ENCODE data around the gene CLSTN1. TPM values are rescaled to one million over a fixed set of nuclear protein-coding genes. Genes with fewer than 3 reads are reported as not detected.
A peak's percentile ranks its signal among the peaks of the same experiment; 100 is the strongest.

Gene CLSTN1
- total and polyA plus RNA-seq, 2 of the 13 experiments (the other 11 are each of a cell fraction or from before 2014, with no cell fraction given), result 19.7 to 29.8 TPM

GRCh38 chr1:9700340-9700739 is 123.4 kb downstream of the CLSTN1 start:
- H3K4me3 ChIP-seq (replicated peaks in 1 of 3; ENCODE audit: insufficient read depth in 1 of 3, low read depth in 2 of 3, low read length in 3 of 3), result no peak overlapping the region
- POLR2A ChIA-PET, result interaction anchor here (0.8 kb wide), 1 partner anchor 12 kb away, joined by 3 read pairs; no protein-coding TSS in a partner anchor
- 90% methylated on average over 7 of the region's 12 CpGs for WGBS (ENCODE audit: low lambda C conversion rate)
- intact Hi-C loops (cut with micrococcal nuclease; ENCODE audit: unreplicated experiment), result no loop called here
- H3K4me2 ChIP-seq (ENCODE audit: low read depth, low read length), result no peak overlapping the region
- no peaks in the 10 kb centered on the region for H3K9me3 ChIP-seq (ENCODE audit: low read length)
- 0 out of 2 replicates have a peak, but pooled peaks cover 3% of the 10 kb centered on the region for H4K20me1 ChIP-seq (ENCODE audit: insufficient read depth, low read length)
- no peaks in the 10 kb centered on the region for H3K36me3 ChIP-seq (replicated peaks in 1 of 2; ENCODE audit: control insufficient read depth in 1 of 2, insufficient read depth in 2 of 2, low read length in 2 of 2)
- in situ Hi-C loops (cut with HindIII; ENCODE audit: extremely low pct_ligation_motif_present, low pct_unique_long_range_greater_than_20kb), result no loop called here
- no peak overlapping the region for H3K9ac ChIP-seq (ENCODE audit: insufficient read depth, low read depth, low read length)
- peaks cover 7% of the 10 kb centered on the region; the same call in 1 of the 2 replicates for H3K4me1 ChIP-seq (ENCODE audit: insufficient read depth, low read length)
- no peak overlapping the region for H2AFZ ChIP-seq (ENCODE audit: low read length)
- DNase-seq (ENCODE audit: low spot score), result no peak
- H3K27ac ChIP-seq (ENCODE audit: extremely low read length, insufficient read depth, low read length), result no peak overlapping the region
- ATAC-seq, result peak; percentile 26; the same call in 2 of the 3 replicates
- no peak for FAIRE-seq
- H3K27me3 ChIP-seq (ENCODE audit: control insufficient read depth in 1 of 2, insufficient read depth in 2 of 2, low read length in 2 of 2), result no peaks in the 10 kb centered on the region
- no peak for TF ChIP-seq ATRX (CRISPR knock-in tag; IDR thresholded peaks at IDR 0.05; ENCODE audit: borderline replicate concordance)
- TF ChIP-seq ZFP82 (CRISPR knock-in tag; IDR thresholded peaks at IDR 0.05; ENCODE audit: borderline replicate concordance), result no peak
- no peak for TF ChIP-seq KLF12 (CRISPR knock-in tag; IDR thresholded peaks at IDR 0.05; ENCODE audit: borderline replicate concordance)
- no peak for TF ChIP-seq ZBTB4 (CRISPR knock-in tag; IDR thresholded peaks at IDR 0.05; ENCODE audit: borderline replicate concordance)
- TF ChIP-seq NR2C2 (CRISPR knock-in tag; IDR thresholded peaks at IDR 0.05; ENCODE audit: borderline replicate concordance), result no peak
- TF ChIP-seq IKZF1 (IDR thresholded peaks at IDR 0.05), result no peak
- TF ChIP-seq NR1H2 (CRISPR knock-in tag; IDR thresholded peaks at IDR 0.05; ENCODE audit: borderline replicate concordance, low read depth), result no peak
- no peak for TF ChIP-seq ZNF256 (CRISPR knock-in tag; conservative IDR thresholded peaks at IDR 0.05)
- TF ChIP-seq HDAC2 (CRISPR knock-in tag; IDR thresholded peaks at IDR 0.05), result no peak
- TF ChIP-seq GABPB1 (CRISPR knock-in tag; IDR thresholded peaks at IDR 0.05), result no peak
- TF ChIP-seq ZNF18 (CRISPR knock-in tag; IDR thresholded peaks at IDR 0.05; ENCODE audit: insufficient replicate concordance), result no peak
- TF ChIP-seq HMGXB4 (CRISPR knock-in tag; IDR thresholded peaks at IDR 0.05; ENCODE audit: borderline replicate concordance in 1 of 2, low read depth in 1 of 2), result no peak
- TF ChIP-seq CREBL2 (CRISPR knock-in tag; IDR thresholded peaks at IDR 0.05; ENCODE audit: borderline replicate concordance), result no peak
- TF ChIP-seq NFYB (CRISPR knock-in tag; IDR thresholded peaks at IDR 0.05), result no peak
- CTCF ChIA-PET (ENCODE audit: low intra/inter-chr PET ratio, low total read pairs), result no interaction called here
- BruUV-seq (replicated peaks), result no TSS peak
- H3K79me2 ChIP-seq (ENCODE audit: insufficient read depth, low read length), result no peaks in the 10 kb centered on the region

Data from HepG2 (cell line).